Neural progenitor cell (in vitro differentiated cells): ENCODE measurements around the gene CSNK1G2.

Experiments
- EZH2 ChIP-seq: fragments of 200-600 bp; sonication (generic); IDR thresholded peaks from 2 replicates; pipeline ENCODE4 v1.6.1; 2017; ENCODE audit warnings: antibody characterized with exemption, mild to moderate bottlenecking, moderate library complexity
- EZH2phosphoT487 ChIP-seq: fragments of 200-600 bp; sonication (generic); IDR thresholded peaks from 2 replicates; pipeline ENCODE4 v1.6.1; 2017; ENCODE audit warnings: antibody characterized with exemption
- TF ChIP-seq, protein P1 (sequence below): fragments of 200-600 bp; sonication (generic); IDR thresholded peaks from 2 replicates; pipeline ENCODE4 v1.5.1; 2017; ENCODE audit warnings: antibody characterized with exemption, mild to moderate bottlenecking

GRCh38 chr19:1949304-1950101 is 8.5 kb downstream of the CSNK1G2 start:
- TF ChIP-seq, protein P1, sequence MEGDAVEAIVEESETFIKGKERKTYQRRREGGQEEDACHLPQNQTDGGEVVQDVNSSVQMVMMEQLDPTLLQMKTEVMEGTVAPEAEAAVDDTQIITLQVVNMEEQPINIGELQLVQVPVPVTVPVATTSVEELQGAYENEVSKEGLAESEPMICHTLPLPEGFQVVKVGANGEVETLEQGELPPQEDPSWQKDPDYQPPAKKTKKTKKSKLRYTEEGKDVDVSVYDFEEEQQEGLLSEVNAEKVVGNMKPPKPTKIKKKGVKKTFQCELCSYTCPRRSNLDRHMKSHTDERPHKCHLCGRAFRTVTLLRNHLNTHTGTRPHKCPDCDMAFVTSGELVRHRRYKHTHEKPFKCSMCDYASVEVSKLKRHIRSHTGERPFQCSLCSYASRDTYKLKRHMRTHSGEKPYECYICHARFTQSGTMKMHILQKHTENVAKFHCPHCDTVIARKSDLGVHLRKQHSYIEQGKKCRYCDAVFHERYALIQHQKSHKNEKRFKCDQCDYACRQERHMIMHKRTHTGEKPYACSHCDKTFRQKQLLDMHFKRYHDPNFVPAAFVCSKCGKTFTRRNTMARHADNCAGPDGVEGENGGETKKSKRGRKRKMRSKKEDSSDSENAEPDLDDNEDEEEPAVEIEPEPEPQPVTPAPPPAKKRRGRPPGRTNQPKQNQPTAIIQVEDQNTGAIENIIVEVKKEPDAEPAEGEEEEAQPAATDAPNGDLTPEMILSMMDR, result no peak
- TF ChIP-seq EZH2phosphoT487, result no peak
- no peak for TF ChIP-seq EZH2
